ENCODE measurements around the gene TRABD.

Gene TRABD

DNA sequence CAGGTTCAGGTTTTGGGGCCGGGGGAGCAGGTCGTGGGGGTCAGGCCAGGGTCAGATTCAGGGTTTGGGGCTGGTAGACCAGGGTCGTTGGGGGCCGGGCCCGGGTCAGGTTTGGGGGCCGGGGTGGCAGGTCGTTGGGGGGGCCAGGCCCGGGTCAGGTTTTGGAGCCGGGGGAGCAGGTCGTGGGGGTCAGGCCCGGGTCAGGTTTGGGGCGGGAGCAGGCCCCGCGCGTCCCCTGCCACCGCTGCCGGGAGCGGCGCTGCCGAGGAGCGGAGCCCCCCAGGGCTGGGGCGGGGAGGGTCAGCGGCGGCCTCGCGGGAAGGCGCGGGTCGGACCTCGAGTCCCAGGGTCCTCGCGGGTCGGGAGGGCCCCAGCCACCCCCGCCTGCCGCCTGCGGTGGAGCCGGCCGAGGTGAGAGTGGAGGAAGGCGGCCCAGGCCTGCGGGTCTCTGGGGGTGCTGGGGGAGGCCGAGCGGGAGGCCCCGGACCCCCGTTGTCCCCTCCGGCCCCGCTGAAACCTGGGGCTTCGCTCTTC, 535 bp downstream of the TRABD start:
- Histone ChIP-seq H3K27ac (peak overlapping the region; percentile 59), H3K9ac (peak overlapping the region; percentile 76), H3K4me1 (ENCODE audit: low read depth, poor library complexity, severe bottlenecking) (peaks cover 31% of the 10 kb centered on the region), H3K36me3 (ENCODE audit: insufficient read depth) (no peaks in the 10 kb centered on the region), H3K27me3 (ENCODE audit: insufficient read depth, low read depth) (no peaks in the 10 kb centered on the region), H4K20me1 (ENCODE audit: insufficient read depth) (no peaks in the 10 kb centered on the region), H2AFZ (ENCODE audit: low read depth) (no peak overlapping the region), H3K4me2 (peak overlapping the region; percentile 63; the same call in 1 of the 2 replicates), H3K79me2 (ENCODE audit: insufficient read depth, low read depth) (peaks cover 26% of the 10 kb centered on the region), H3K4me3 (IDR thresholded peaks at IDR 0.05; ENCODE audit: insufficient read depth, low read depth, low read length) (no peak overlapping the region)
- TF ChIP-seq, protein P1, sequence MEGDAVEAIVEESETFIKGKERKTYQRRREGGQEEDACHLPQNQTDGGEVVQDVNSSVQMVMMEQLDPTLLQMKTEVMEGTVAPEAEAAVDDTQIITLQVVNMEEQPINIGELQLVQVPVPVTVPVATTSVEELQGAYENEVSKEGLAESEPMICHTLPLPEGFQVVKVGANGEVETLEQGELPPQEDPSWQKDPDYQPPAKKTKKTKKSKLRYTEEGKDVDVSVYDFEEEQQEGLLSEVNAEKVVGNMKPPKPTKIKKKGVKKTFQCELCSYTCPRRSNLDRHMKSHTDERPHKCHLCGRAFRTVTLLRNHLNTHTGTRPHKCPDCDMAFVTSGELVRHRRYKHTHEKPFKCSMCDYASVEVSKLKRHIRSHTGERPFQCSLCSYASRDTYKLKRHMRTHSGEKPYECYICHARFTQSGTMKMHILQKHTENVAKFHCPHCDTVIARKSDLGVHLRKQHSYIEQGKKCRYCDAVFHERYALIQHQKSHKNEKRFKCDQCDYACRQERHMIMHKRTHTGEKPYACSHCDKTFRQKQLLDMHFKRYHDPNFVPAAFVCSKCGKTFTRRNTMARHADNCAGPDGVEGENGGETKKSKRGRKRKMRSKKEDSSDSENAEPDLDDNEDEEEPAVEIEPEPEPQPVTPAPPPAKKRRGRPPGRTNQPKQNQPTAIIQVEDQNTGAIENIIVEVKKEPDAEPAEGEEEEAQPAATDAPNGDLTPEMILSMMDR (conservative IDR thresholded peaks at IDR 0.05; ENCODE audit: low read depth, low read length) = no peak

GRCh38 chr22:50186761-50187523, 1.2 kb downstream of the TRABD start:
- peaks cover 31% of the 10 kb centered on the region for H3K79me2 ChIP-seq (ENCODE audit: insufficient read depth, low read depth)
- TF ChIP-seq, protein P1 (conservative IDR thresholded peaks at IDR 0.05; ENCODE audit: low read depth, low read length) = no peak
- H2AFZ ChIP-seq (ENCODE audit: low read depth) = no peak overlapping the region
- peak overlapping the region; percentile 59 for H3K27ac ChIP-seq
- H4K20me1 ChIP-seq (ENCODE audit: insufficient read depth) = no peaks in the 10 kb centered on the region
- no peaks in the 10 kb centered on the region for H3K36me3 ChIP-seq (ENCODE audit: insufficient read depth)
- H3K4me2 ChIP-seq = peak overlapping the region; percentile 63
- peaks cover 36% of the 10 kb centered on the region for H3K4me1 ChIP-seq (ENCODE audit: low read depth, poor library complexity, severe bottlenecking)
- H3K4me3 ChIP-seq (IDR thresholded peaks at IDR 0.05; ENCODE audit: insufficient read depth, low read depth, low read length) = no peak overlapping the region
- peak overlapping the region; percentile 76 for H3K9ac ChIP-seq
- no peaks in the 10 kb centered on the region for H3K27me3 ChIP-seq (ENCODE audit: insufficient read depth, low read depth)

DNA sequence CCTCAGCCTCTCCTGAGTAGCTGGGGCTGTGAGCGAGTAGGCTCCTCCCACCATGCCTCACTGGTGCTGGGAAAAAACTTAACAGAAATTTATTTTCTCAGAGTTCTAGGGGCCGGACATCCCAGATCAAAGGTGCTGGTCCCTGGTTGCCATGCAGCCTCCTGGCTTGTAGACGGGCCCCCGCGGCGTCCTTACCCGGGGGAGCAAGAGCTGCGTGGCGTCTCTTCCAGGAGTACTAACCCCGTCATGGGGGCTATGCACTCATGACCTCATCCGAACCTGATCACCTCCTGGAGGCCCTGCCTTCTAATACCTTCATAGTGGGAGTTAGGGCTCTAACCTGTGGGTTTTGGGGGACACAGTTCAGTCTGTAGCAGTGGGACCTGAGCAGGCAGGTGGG, 2.6 kb downstream of the TRABD start:
- no peaks in the 10 kb centered on the region for H4K20me1 ChIP-seq (ENCODE audit: insufficient read depth)

GRCh38 chr22:50189184-50189848, 3.6 kb downstream of the TRABD start:
- Histone ChIP-seq H4K20me1 (ENCODE audit: insufficient read depth) (no peaks in the 10 kb centered on the region), H3K9ac (peak overlapping the region; percentile 93; the same call in 1 of the 2 replicates), H3K27ac (peak overlapping the region; percentile 95), H3K36me3 (ENCODE audit: insufficient read depth) (no peaks in the 10 kb centered on the region), H3K4me1 (ENCODE audit: low read depth, poor library complexity, severe bottlenecking) (peaks cover 42% of the 10 kb centered on the region), H3K27me3 (ENCODE audit: insufficient read depth, low read depth) (no peaks in the 10 kb centered on the region), H3K4me2 (peak overlapping the region; percentile 91), H2AFZ (ENCODE audit: low read depth) (no peak overlapping the region), H3K4me3 (IDR thresholded peaks at IDR 0.05; ENCODE audit: insufficient read depth, low read depth, low read length) (no peak overlapping the region), H3K79me2 (ENCODE audit: insufficient read depth, low read depth) (peaks cover 36% of the 10 kb centered on the region)
- TF ChIP-seq, protein P1 (conservative IDR thresholded peaks at IDR 0.05; ENCODE audit: low read depth, low read length) = no peak

More for the DNA sequence above, 2.6 kb downstream of the TRABD start:
- Histone ChIP-seq H3K27me3 (ENCODE audit: insufficient read depth, low read depth) (no peaks in the 10 kb centered on the region), H3K36me3 (ENCODE audit: insufficient read depth) (no peaks in the 10 kb centered on the region), H3K4me3 (IDR thresholded peaks at IDR 0.05; ENCODE audit: insufficient read depth, low read depth, low read length) (no peak overlapping the region), H3K9ac (no peak overlapping the region), H2AFZ (ENCODE audit: low read depth) (no peak overlapping the region), H3K79me2 (ENCODE audit: insufficient read depth, low read depth) (peaks cover 36% of the 10 kb centered on the region), H3K27ac (peak overlapping the region; percentile 95; the same call in 1 of the 2 replicates), H3K4me1 (ENCODE audit: low read depth, poor library complexity, severe bottlenecking) (peaks cover 42% of the 10 kb centered on the region), H3K4me2 (peak overlapping the region; percentile 91; the same call in 1 of the 2 replicates)
- TF ChIP-seq, protein P1 (conservative IDR thresholded peaks at IDR 0.05; ENCODE audit: low read depth, low read length) = no peak
